Measurements from ENCODE around the gene SAP25.
"Not testable (repeated sequence)": the region's sequence is repeated elsewhere in the genome, so short reads cannot be mapped to it uniquely, and the experiment has no call there.

Gene SAP25

GRCh38 chr7:100535982-100536381 lies 37.7 kb downstream of the SAP25 start:
- DNase-seq (ENCODE audit: low spot score): not testable (repeated sequence)

- DNase-seq (ENCODE audit: low spot score): no peak
These were observed 41.3 kb downstream of the SAP25 start for GRCh38 chr7:100532165-100533022.

- not testable (repeated sequence) for DNase-seq (ENCODE audit: low spot score)
These were observed 45.4 kb downstream of the SAP25 start for GRCh38 chr7:100528108-100528866.

DNA sequence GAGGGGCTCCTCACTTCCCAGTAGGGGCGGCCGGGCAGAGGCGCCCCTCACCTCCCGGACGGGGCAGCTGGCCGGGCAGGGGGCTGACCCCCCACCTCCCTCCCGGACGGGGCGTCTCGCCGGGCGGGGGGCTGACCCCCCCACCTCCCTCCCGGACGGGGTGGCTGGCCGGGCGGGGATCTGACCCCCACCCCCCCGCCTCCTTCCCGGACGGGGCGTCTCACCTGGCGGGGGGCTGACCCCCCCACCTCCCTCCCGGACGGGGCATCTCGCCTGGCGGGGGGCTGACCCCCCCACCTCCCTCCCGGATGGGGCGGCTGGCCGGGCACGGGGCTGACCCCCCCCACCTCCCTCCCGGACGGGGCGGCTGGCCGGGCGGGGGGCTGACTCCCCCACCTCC lies 50.5 kb downstream of the SAP25 start:
- not testable (repeated sequence) for DNase-seq (ENCODE audit: low spot score)
